ENCODE measurements around the gene THAP5. TPM values are rescaled to one million over a fixed set of nuclear protein-coding genes. Genes with fewer than 3 reads are reported as not detected.

THAP5 gene
- 10 to 100 TPM; 37.3 to 38.3 TPM for total RNA-seq

- POLR2A ChIA-PET = interaction anchor here (0.7 to 2.5 kb wide), 3 partner anchors 10 to 678 kb away, joined by 3 to 39 read pairs (median 3); partner anchors contain the start of genes DLD and PNPLA8
Observed at GRCh38 chr7:108569381-108570145, at the start of gene THAP5, which contains the start of gene DNAJB9. Gene THAP5, minus strand, starts transcription at chr7:108569706. Its CDS starts 137 bp downstream, at chr7:108569569. Gene DNAJB9, plus strand, starts transcription at chr7:108569874. Its CDS starts 1,853 bp downstream, at chr7:108571727.

GRCh38 chr7:108618056-108618455 is 48.5 kb upstream of the THAP5 start:
- CTCF ChIA-PET = no interaction called here
- POLR2A ChIA-PET = no interaction called here

More at GRCh38 chr7:108569381-108570145, at the start of gene THAP5, which contains the start of gene DNAJB9:
- CTCF ChIA-PET = no interaction called here

GRCh38 chr7:108614896-108615295 is 45.4 kb upstream of the THAP5 start:
- POLR2A ChIA-PET = no interaction called here
- CTCF ChIA-PET = no interaction called here

GRCh38 chr7:108613949-108614381 is 44.5 kb upstream of the THAP5 start:
- ChIA-PET POLR2A (no interaction called here), CTCF (no interaction called here)

- ChIA-PET POLR2A (no interaction called here), CTCF (no interaction called here)
Observed at GRCh38 chr7:108613147-108613948, 43.8 kb upstream of the THAP5 start.

- POLR2A ChIA-PET = no interaction called here
Observed at GRCh38 chr7:108611268-108611667, 41.8 kb upstream of the THAP5 start.

GRCh38 chr7:108609643-108610042 is 40.1 kb upstream of the THAP5 start:
- CTCF ChIA-PET = no interaction called here

More at GRCh38 chr7:108611268-108611667, 41.8 kb upstream of the THAP5 start:
- CTCF ChIA-PET = no interaction called here

GRCh38 chr7:108605559-108606201 is 36.2 kb upstream of the THAP5 start:
- CTCF ChIA-PET = interaction anchor here (0.7 kb wide), 1 partner anchor 1752 kb away, joined by 3 read pairs; no protein-coding TSS in a partner anchor
- POLR2A ChIA-PET = no interaction called here

More at GRCh38 chr7:108609643-108610042, 40.1 kb upstream of the THAP5 start:
- POLR2A ChIA-PET = no interaction called here

GRCh38 chr7:108604307-108605077 is 35.0 kb upstream of the THAP5 start:
- ChIA-PET POLR2A (no interaction called here), CTCF (no interaction called here)

GRCh38 chr7:108603656-108604306 is 34.3 kb upstream of the THAP5 start:
- ChIA-PET CTCF (no interaction called here), POLR2A (no interaction called here)

GRCh38 chr7:108600399-108600798 is 30.9 kb upstream of the THAP5 start:
- ChIA-PET POLR2A (no interaction called here), CTCF (no interaction called here)

GRCh38 chr7:108598914-108599580 is 29.5 kb upstream of the THAP5 start:
- ChIA-PET POLR2A (no interaction called here), CTCF (no interaction called here)

GRCh38 chr7:108598153-108598552 is 28.6 kb upstream of the THAP5 start:
- ChIA-PET POLR2A (no interaction called here), CTCF (no interaction called here)

GRCh38 chr7:108596560-108596959 is 27.1 kb upstream of the THAP5 start:
- ChIA-PET POLR2A (no interaction called here), CTCF (no interaction called here)

GRCh38 chr7:108592646-108593201 is 23.2 kb upstream of the THAP5 start:
- ChIA-PET POLR2A (no interaction called here), CTCF (no interaction called here)

- ChIA-PET CTCF (no interaction called here), POLR2A (interaction anchor here (0.6 kb wide), 1 partner anchor 1620 kb away, joined by 3 read pairs; no protein-coding TSS in a partner anchor)
Observed at GRCh38 chr7:108590606-108591005, 21.1 kb upstream of the THAP5 start.

- POLR2A ChIA-PET = no interaction called here
- CTCF ChIA-PET = no interaction called here
Observed at GRCh38 chr7:108589874-108590273, 20.4 kb upstream of the THAP5 start.

- ChIA-PET POLR2A (no interaction called here), CTCF (no interaction called here)
Observed at GRCh38 chr7:108589199-108589598, 19.7 kb upstream of the THAP5 start.
